Islet of Langerhans (tissue), 1 donor: ENCODE data around the gene ARAP2.

Source experiments
- FAIRE-seq: peaks from one replicate; lab custom pipeline; 2011; peaks lifted over from hg19 to GRCh38; lab: Jason Lieb, UNC

ARAP2 gene

DNA sequence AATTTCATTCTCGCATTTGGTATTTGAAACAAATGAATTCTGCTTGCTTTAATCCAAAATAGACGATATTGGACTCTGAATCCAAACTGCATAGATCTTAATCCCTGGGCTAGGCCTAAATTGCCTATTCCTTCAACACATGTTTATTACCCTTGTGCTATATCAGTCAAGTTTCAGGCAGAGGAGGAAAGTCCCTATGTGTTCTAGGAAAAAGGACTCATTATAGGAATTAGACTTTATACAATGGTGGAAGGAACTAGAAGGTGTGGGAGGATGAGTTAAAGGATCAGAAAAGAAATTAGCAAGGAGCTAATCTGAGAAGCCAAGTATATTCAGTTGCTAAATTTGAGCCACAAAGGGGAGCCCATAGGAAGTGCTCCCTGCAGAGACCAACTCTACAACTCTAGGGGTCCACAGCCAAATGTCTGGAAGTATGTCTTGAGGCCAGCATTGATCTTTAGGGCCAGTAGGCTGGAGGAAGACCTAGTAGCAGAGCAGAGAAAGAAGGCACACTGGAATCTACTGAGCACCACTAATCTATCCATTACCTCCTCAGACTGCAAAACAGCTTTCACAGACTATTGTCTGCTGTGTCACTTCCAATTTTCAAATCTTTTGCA, 20.0 kb upstream of the ARAP2 start:
- FAIRE-seq, result no peak

- FAIRE-seq, result no peak
Observed at GRCh38 chr4:36260731-36261130, 16.4 kb upstream of the ARAP2 start.

GRCh38 chr4:36256398-36256891, 12.1 kb upstream of the ARAP2 start:
- no peak for FAIRE-seq

- FAIRE-seq, result no peak
Observed at GRCh38 chr4:36255577-36255976, 11.3 kb upstream of the ARAP2 start.

DNA sequence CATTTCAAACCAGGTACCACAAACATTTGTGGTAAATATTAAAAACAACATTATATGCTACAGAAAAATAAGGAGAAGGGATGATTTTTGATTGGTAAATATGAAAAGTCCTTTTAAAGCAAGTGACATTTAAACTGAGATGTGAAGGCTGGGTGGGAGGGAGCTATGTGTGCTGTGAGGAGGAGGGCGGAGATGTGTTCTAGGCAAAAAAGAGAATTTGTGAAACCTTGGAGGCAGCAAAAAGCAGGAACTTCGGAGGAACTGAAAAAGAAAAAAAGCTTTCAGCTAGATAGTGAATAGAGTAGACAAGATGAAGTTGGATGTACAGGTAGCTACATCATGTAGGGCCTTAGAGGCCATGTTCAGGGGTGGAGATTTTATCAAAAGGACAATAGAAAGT, 10.1 kb upstream of the ARAP2 start:
- FAIRE-seq, result no peak

GRCh38 chr4:36251983-36252382, 7.7 kb upstream of the ARAP2 start:
- no peak for FAIRE-seq

GRCh38 chr4:36249610-36250009, 5.3 kb upstream of the ARAP2 start:
- no peak for FAIRE-seq

GRCh38 chr4:36243355-36244256, 708 bp downstream of the ARAP2 start:
- FAIRE-seq, result no peak

GRCh38 chr4:36242629-36243354, 1.5 kb downstream of the ARAP2 start:
- no peak for FAIRE-seq

DNA sequence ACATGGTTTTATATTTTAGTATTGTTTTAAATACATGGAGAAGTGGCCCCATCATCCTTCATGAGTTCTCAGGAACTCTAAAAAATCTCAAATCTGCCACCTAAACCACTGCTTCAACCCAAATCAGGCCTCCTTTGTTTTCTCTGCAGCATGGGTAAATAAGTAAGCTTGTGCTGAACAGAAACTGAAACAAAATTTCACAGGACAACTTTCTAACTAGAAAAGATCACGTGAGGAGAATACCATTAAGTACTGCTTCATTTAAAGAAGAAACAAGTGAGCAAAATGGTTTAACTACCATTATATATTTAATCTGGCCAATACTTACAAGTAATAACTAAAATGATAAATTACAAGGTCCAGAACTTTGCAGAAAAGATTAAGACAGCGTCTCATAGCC, 2.5 kb downstream of the ARAP2 start:
- FAIRE-seq, result no peak

GRCh38 chr4:36237366-36238313, 6.7 kb downstream of the ARAP2 start:
- no peak for FAIRE-seq

DNA sequence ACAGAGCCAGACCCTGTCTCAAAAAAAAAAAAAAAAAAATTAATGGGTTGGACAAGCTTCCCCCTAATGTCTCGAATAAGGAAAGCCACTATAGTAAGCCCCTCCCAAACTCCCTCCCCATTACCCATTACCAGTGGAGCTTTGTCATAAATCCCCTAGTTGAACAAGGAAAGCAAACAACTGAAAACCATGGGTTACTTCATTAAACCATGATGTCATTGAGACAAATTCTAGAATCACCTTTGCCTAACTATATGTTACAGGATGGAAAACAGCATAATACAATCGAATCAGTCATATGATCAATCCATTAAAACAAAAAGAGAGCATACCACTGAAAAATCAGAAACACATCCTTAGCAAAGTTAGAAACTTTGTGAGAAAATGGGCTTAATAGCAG, 8.2 kb downstream of the ARAP2 start:
- no peak for FAIRE-seq

GRCh38 chr4:36235306-36235705, 9.0 kb downstream of the ARAP2 start:
- FAIRE-seq, result no peak

- FAIRE-seq, result no peak
Observed at GRCh38 chr4:36233567-36234266, 10.6 kb downstream of the ARAP2 start.

DNA sequence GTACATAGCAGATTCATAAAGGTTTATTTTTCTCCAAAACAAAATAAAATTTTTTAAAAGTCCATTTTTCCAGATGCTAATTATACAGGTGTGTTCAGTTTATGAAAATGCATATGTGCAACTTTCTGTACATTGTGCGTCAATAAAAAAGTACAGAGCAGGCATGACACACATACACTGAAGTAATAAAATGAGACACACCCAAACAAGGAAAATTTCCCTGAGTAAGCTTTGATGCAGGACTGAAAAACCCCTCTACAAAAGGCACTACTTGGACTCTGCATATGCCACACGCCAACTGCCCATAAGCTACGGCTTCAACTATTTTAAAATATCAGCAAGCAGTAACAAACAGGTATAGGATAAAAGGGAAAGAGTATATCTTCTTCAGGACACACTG, 13.8 kb downstream of the ARAP2 start:
- no peak for FAIRE-seq

- FAIRE-seq, result no peak
Observed at GRCh38 chr4:36227913-36228312, 16.4 kb downstream of the ARAP2 start.

DNA sequence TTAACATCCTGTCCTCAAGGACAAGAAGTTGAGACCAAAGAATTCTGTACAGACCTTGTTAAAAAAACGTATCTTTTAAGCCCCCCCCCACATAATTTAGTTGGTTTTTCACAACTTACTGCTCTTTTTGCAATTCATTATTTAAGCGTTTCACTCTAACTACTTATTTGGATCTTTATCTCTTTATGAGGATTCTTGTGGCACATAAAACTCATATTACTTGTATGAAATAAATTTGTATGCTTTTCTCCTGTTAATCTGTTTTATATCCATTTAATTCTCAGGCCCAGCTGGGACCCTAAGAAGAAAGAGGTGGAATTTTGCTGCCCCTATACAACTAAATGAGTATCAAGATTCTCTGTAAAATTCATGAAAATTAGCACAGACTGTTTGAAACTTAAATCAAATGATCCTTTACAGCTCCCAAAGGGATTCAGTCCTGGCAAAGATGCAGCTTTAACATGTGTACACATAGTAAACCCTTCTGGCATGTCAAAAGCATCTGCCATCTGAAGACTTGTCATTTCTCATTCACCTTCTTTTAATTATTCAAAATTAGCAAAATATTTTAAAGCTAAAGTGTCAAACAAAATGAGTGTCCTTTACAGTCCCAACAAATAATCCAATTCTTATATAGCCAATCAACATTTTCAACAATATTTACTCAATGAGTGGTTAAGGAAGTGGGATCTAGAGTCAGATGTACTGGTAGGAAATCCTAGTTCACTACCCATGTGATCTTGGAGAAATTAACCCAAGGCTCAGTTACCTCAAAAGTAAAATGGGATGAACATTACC, 17.7 kb downstream of the ARAP2 start:
- FAIRE-seq, result no peak

- FAIRE-seq, result no peak
Observed at GRCh38 chr4:36224972-36225903, 19.1 kb downstream of the ARAP2 start.

- no peak for FAIRE-seq
Observed at GRCh38 chr4:36222702-36223101, 21.6 kb downstream of the ARAP2 start.
